SK-N-SH treated with all-trans-retinoic acid at 6 μM for 48 hours (cell line): ENCODE measurements around the gene WNT5A.

Source experiments
- ARNTL ChIP-seq: fragments of 450-650 bp; formaldehyde crosslinking; IDR thresholded peaks from 2 replicates; pipeline ENCODE4 v1.5.0; 2020; ENCODE audit warnings: low read depth, mild to moderate bottlenecking, moderate library complexity, borderline replicate concordance
- ESRRG ChIP-seq: fragments of 250-450 bp; sonication (Bioruptor Pico); IDR thresholded peaks from 2 replicates; pipeline ENCODE4 v1.6.1; 2021; ENCODE audit warnings: mild to moderate bottlenecking
- PATZ1 ChIP-seq: fragments of 250-450 bp; sonication (Bioruptor Pico); IDR thresholded peaks from 2 replicates; pipeline ENCODE4 v1.8.0; 2020; ENCODE audit warnings: mild to moderate bottlenecking, moderate library complexity, borderline replicate concordance
- PPARA ChIP-seq: fragments of 250-450 bp; sonication (Bioruptor Pico); IDR thresholded peaks from 2 replicates; pipeline ENCODE4 v1.5.0; 2020; ENCODE audit warnings: mild to moderate bottlenecking, borderline replicate concordance
- RARB ChIP-seq: fragments of 250-450 bp; sonication (Bioruptor Pico); IDR thresholded peaks from 2 replicates; pipeline ENCODE4 v1.8.0; 2021; ENCODE audit warnings: mild to moderate bottlenecking, moderate library complexity
- TOX ChIP-seq: fragments of 250-450 bp; sonication (Bioruptor Pico); IDR thresholded peaks from 2 replicates; pipeline ENCODE4 v1.8.0; 2021; ENCODE audit warnings: mild to moderate bottlenecking, moderate library complexity, borderline replicate concordance
- ZC3H10 ChIP-seq: fragments of 250-450 bp; sonication (Bioruptor Pico); IDR thresholded peaks from 2 replicates; pipeline ENCODE4 v1.5.1; 2021; ENCODE audit warnings: mild to moderate bottlenecking, moderate library complexity
- ZFP3 ChIP-seq: fragments of 250-450 bp; sonication (Bioruptor Pico); IDR thresholded peaks from 2 replicates; pipeline ENCODE4 v1.5.0; 2020; ENCODE audit warnings: mild to moderate bottlenecking, moderate library complexity
- ZFP30 ChIP-seq: fragments of 450-650 bp; formaldehyde crosslinking; IDR thresholded peaks from 2 replicates; pipeline ENCODE4 v1.5.0; 2022; ENCODE audit warnings: mild to moderate bottlenecking, moderate library complexity
- ZNF565 ChIP-seq: fragments of 450-650 bp; formaldehyde crosslinking; conservative IDR thresholded peaks from 2 replicates; pipeline ENCODE4 v1.5.0; 2020; ENCODE audit warnings: low read depth, mild to moderate bottlenecking, moderate library complexity
- ZNF8 ChIP-seq: fragments of 450-650 bp; formaldehyde crosslinking; IDR thresholded peaks from 2 replicates; pipeline ENCODE4 v1.5.0; 2020; ENCODE audit warnings: mild to moderate bottlenecking, moderate library complexity
- TF ChIP-seq, protein P1 (sequence below): fragments of 250-450 bp; sonication (Bioruptor Pico); IDR thresholded peaks from 2 replicates; pipeline ENCODE4 v1.5.1; 2020; ENCODE audit warnings: low read depth, mild to moderate bottlenecking, moderate library complexity

GRCh38 chr3:55445551-55445950 lies 41.6 kb downstream of the WNT5A start:
- TF ChIP-seq RARB (no peak), ZC3H10 (CRISPR knock-in tag) (no peak), TOX (CRISPR knock-in tag) (no peak), PATZ1 (no peak), ARNTL (CRISPR knock-in tag) (no peak), ZNF8 (no peak), ZFP3 (CRISPR knock-in tag) (no peak), PPARA (no peak), ZFP30 (no peak), ESRRG (CRISPR knock-in tag) (no peak), ZNF565 (no peak)
- TF ChIP-seq, protein P1, sequence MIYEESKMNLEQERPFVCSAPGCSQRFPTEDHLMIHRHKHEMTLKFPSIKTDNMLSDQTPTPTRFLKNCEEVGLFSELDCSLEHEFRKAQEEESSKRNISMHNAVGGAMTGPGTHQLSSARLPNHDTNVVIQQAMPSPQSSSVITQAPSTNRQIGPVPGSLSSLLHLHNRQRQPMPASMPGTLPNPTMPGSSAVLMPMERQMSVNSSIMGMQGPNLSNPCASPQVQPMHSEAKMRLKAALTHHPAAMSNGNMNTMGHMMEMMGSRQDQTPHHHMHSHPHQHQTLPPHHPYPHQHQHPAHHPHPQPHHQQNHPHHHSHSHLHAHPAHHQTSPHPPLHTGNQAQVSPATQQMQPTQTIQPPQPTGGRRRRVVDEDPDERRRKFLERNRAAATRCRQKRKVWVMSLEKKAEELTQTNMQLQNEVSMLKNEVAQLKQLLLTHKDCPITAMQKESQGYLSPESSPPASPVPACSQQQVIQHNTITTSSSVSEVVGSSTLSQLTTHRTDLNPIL (CRISPR knock-in tag), result no peak
